Astrocyte (in vitro differentiated cells and primary cell): ENCODE data around the gene HEG1. TPM values are rescaled to one million over a fixed set of nuclear protein-coding genes. Genes with fewer than 3 reads are reported as not detected.

Source experiments
- DNase-seq: peaks from one replicate; pipeline ENCODE4 v3.0.0-alpha.2; 2010; ENCODE audit warnings: low read depth
- FAIRE-seq: peaks from 2 replicates; lab custom pipeline; 2011; peaks lifted over from hg19 to GRCh38; lab: Jason Lieb, UNC
- H2AFZ ChIP-seq: 2 replicates; pipeline ENCODE4 v1.6.0; 2012; ENCODE audit warnings: low read depth, low read length, inconsistent platforms
- H3K27ac ChIP-seq: 2 replicates; pipeline ENCODE4 v1.5.1; 2011; ENCODE audit warnings: low read depth, low read length, inconsistent platforms
- H3K27me3 ChIP-seq: 2 replicates; pipeline ENCODE4 v1.6.0; 2011; ENCODE audit warnings: low read length, inconsistent platforms; ENCODE audit not compliant: insufficient read depth
- H3K36me3 ChIP-seq: 2 replicates; pipeline ENCODE4 v1.5.1; 2011; ENCODE audit warnings: low read length, inconsistent platforms; ENCODE audit not compliant: insufficient read depth
- H3K4me1 ChIP-seq: 2 replicates; pipeline ENCODE4 v1.5.1; 2011; ENCODE audit warnings: low read length, inconsistent platforms; ENCODE audit not compliant: insufficient read depth
- H3K4me2 ChIP-seq: 2 replicates; pipeline ENCODE4 v1.6.0; 2012; ENCODE audit warnings: low read length, inconsistent platforms
- H3K4me3 ChIP-seq: 2 replicates; pipeline ENCODE4 v1.5.1; 2011; ENCODE audit warnings: low read depth, mild to moderate bottlenecking, low read length, inconsistent platforms; ENCODE audit not compliant: insufficient read depth
- H3K79me2 ChIP-seq: 2 replicates; pipeline ENCODE4 v1.6.0; 2012; ENCODE audit warnings: mild to moderate bottlenecking, low read length, inconsistent platforms; ENCODE audit not compliant: insufficient read depth
- H3K9ac ChIP-seq: 2 replicates; pipeline ENCODE4 v1.6.0; 2012; ENCODE audit warnings: mild to moderate bottlenecking, low read length, inconsistent platforms
- H3K9me3 ChIP-seq: 2 replicates; pipeline ENCODE4 v1.5.1; 2012; ENCODE audit warnings: low read depth, mild to moderate bottlenecking, low read length, inconsistent platforms; ENCODE audit not compliant: insufficient read depth
- H4K20me1 ChIP-seq: 2 replicates; pipeline ENCODE4 v1.6.0; 2012; ENCODE audit warnings: low read length, inconsistent platforms; ENCODE audit not compliant: insufficient read depth
- H3K27ac Mint-ChIP-seq: one replicate; pipeline ENCODE4 v1.8.0; 2021; ENCODE audit warnings: mild to moderate bottlenecking, mixed read lengths; ENCODE audit not compliant: unreplicated experiment
- H3K27me3 Mint-ChIP-seq: one replicate; pipeline ENCODE4 v1.8.0; 2021; ENCODE audit warnings: low read depth, mixed read lengths; ENCODE audit not compliant: unreplicated experiment
- H3K36me3 Mint-ChIP-seq: one replicate; pipeline ENCODE4 v1.8.0; 2021; ENCODE audit warnings: low read depth, mixed read lengths; ENCODE audit not compliant: unreplicated experiment
- H3K4me1 Mint-ChIP-seq: one replicate; pipeline ENCODE4 v1.8.0; 2021; ENCODE audit warnings: low read depth, mixed read lengths; ENCODE audit not compliant: unreplicated experiment
- H3K4me3 Mint-ChIP-seq: one replicate; pipeline ENCODE4 v1.8.0; 2021; ENCODE audit warnings: mild to moderate bottlenecking, moderate library complexity, mixed read lengths; ENCODE audit not compliant: unreplicated experiment
- H3K9me3 Mint-ChIP-seq: one replicate; pipeline ENCODE4 v1.8.0; 2021; ENCODE audit warnings: mild to moderate bottlenecking, mixed read lengths; ENCODE audit not compliant: unreplicated experiment
- EZH2 ChIP-seq: IDR thresholded peaks from 2 replicates; pipeline ENCODE4 v1.6.1; 2012; ENCODE audit warnings: mild to moderate bottlenecking, low read length, inconsistent platforms; ENCODE audit not compliant: insufficient read depth
- total RNA-seq: library from RNA; stranded (reverse); gene quantifications from 2 replicates; pipeline ENCODE4 v1.2.1, GENCODE V29; 2021
- TF ChIP-seq, protein P1 (sequence below): IDR thresholded peaks from 2 replicates; pipeline ENCODE4 v1.5.1; 2011; ENCODE audit warnings: low read depth, mild to moderate bottlenecking, inconsistent platforms, low read length, moderate library complexity; ENCODE audit not compliant: insufficient read depth

Gene HEG1
- total RNA-seq, 1 donor from 2014 or later = 65.7 TPM

GRCh38 chr3:125001557-125002413 is 54.0 kb downstream of the HEG1 start:
- no peak overlapping the region for H3K27ac ChIP-seq
- H4K20me1 ChIP-seq = peaks cover 20% of the 10 kb centered on the region
- no peak for TF ChIP-seq EZH2
- TF ChIP-seq, protein P1, sequence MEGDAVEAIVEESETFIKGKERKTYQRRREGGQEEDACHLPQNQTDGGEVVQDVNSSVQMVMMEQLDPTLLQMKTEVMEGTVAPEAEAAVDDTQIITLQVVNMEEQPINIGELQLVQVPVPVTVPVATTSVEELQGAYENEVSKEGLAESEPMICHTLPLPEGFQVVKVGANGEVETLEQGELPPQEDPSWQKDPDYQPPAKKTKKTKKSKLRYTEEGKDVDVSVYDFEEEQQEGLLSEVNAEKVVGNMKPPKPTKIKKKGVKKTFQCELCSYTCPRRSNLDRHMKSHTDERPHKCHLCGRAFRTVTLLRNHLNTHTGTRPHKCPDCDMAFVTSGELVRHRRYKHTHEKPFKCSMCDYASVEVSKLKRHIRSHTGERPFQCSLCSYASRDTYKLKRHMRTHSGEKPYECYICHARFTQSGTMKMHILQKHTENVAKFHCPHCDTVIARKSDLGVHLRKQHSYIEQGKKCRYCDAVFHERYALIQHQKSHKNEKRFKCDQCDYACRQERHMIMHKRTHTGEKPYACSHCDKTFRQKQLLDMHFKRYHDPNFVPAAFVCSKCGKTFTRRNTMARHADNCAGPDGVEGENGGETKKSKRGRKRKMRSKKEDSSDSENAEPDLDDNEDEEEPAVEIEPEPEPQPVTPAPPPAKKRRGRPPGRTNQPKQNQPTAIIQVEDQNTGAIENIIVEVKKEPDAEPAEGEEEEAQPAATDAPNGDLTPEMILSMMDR = no peak
- no peak overlapping the region for H3K9ac ChIP-seq
- peaks cover 12% of the 10 kb centered on the region for H3K4me1 ChIP-seq
- H3K36me3 Mint-ChIP-seq = peaks cover 41% of the 10 kb centered on the region
- no peaks in the 10 kb centered on the region for H3K9me3 ChIP-seq
- H3K79me2 ChIP-seq = no peaks in the 10 kb centered on the region
- no peak overlapping the region for H3K4me3 Mint-ChIP-seq
- H3K27me3 ChIP-seq = no peaks in the 10 kb centered on the region
- no peak overlapping the region for H2AFZ ChIP-seq
- H3K27me3 Mint-ChIP-seq = no peaks in the 10 kb centered on the region
- H3K36me3 ChIP-seq = peaks cover 69% of the 10 kb centered on the region
- H3K4me2 ChIP-seq = no peak overlapping the region
- no peak overlapping the region for H3K27ac Mint-ChIP-seq
- H3K9me3 Mint-ChIP-seq = no peaks in the 10 kb centered on the region
- no peak for FAIRE-seq
- DNase-seq = no peak
- H3K4me1 Mint-ChIP-seq = peaks cover 15% of the 10 kb centered on the region
- no peak overlapping the region for H3K4me3 ChIP-seq

GRCh38 chr3:125000661-125001060 is 55.1 kb downstream of the HEG1 start:
- peaks cover 69% of the 10 kb centered on the region for H3K36me3 ChIP-seq
- H3K9ac ChIP-seq = no peak overlapping the region
- H3K4me1 ChIP-seq = peaks cover 12% of the 10 kb centered on the region
- H3K79me2 ChIP-seq = no peaks in the 10 kb centered on the region
- H3K36me3 Mint-ChIP-seq = peaks cover 41% of the 10 kb centered on the region
- DNase-seq = no peak
- no peak for FAIRE-seq
- peaks cover 15% of the 10 kb centered on the region for H3K4me1 Mint-ChIP-seq
- H3K27me3 Mint-ChIP-seq = no peaks in the 10 kb centered on the region
- H3K27ac Mint-ChIP-seq = no peak overlapping the region
- H3K27ac ChIP-seq = no peak overlapping the region
- peaks cover 20% of the 10 kb centered on the region for H4K20me1 ChIP-seq
- no peak overlapping the region for H3K4me2 ChIP-seq
- H3K27me3 ChIP-seq = no peaks in the 10 kb centered on the region
- H3K4me3 ChIP-seq = no peak overlapping the region
- H3K4me3 Mint-ChIP-seq = no peak overlapping the region
- H2AFZ ChIP-seq = no peak overlapping the region
- no peaks in the 10 kb centered on the region for H3K9me3 ChIP-seq
- TF ChIP-seq EZH2 = no peak
- TF ChIP-seq, protein P1 = no peak
- no peaks in the 10 kb centered on the region for H3K9me3 Mint-ChIP-seq

- no peaks in the 10 kb centered on the region for H3K9me3 Mint-ChIP-seq
- Histone ChIP-seq H3K9ac (no peak overlapping the region), H2AFZ (no peak overlapping the region), H3K4me1 (peaks cover 12% of the 10 kb centered on the region), H3K79me2 (no peaks in the 10 kb centered on the region), H3K4me2 (no peak overlapping the region), H3K27me3 (no peaks in the 10 kb centered on the region), H4K20me1 (peaks cover 25% of the 10 kb centered on the region), H3K9me3 (no peaks in the 10 kb centered on the region), H3K27ac (no peak overlapping the region), H3K36me3 (peaks cover 68% of the 10 kb centered on the region), H3K4me3 (no peak overlapping the region)
- peaks cover 15% of the 10 kb centered on the region for H3K4me1 Mint-ChIP-seq
- no peak for DNase-seq
- H3K36me3 Mint-ChIP-seq = peaks cover 37% of the 10 kb centered on the region
- TF ChIP-seq, protein P1 = no peak
- TF ChIP-seq EZH2 = no peak
- no peak overlapping the region for H3K27ac Mint-ChIP-seq
- H3K27me3 Mint-ChIP-seq = no peaks in the 10 kb centered on the region
- no peak for FAIRE-seq
- no peak overlapping the region for H3K4me3 Mint-ChIP-seq
These were observed 55.8 kb downstream of the HEG1 start for GRCh38 chr3:124999897-125000435.
